Glomerular endothelial cell (primary cell): Measurements from ENCODE around the gene PIK3CA. TPM values are rescaled to one million over a fixed set of nuclear protein-coding genes. Genes with fewer than 3 reads are reported as not detected.

ENCODE experiments used
- DNase-seq: peaks from one replicate; pipeline ENCODE4 v3.0.0-alpha.2; 2011; ENCODE audit warnings: low read depth, low spot score; ENCODE audit errors: extremely low read depth
- total RNA-seq: library from RNA; depleted of rRNA; stranded (reverse); fragments of >200 nt; gene quantifications from 2 replicates; pipeline ENCODE4 v1.2.3, GENCODE V29; 2015

PIK3CA gene
- total RNA-seq, 1 donor from 2014 or later: 21.3 TPM

DNA sequence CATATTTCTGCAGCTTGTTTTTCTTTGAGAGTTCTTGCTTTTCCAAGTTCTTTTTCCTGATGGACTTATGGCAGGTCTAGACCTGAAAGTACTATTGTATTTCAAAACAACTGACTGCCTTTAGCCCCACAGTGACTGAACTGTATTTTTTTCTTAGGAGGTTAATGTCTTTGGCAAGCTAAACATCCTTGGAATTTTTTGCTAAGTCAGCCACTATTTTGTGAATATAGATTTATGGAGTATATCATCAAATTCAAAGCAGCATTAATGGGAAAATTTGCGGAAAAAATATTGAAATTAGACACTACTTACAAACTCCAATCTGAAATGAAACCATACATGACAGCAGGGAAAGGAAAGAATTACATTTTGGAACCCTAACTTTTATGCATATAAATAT is 8.6 kb downstream of the PIK3CA start:
- no peak for DNase-seq

DNA sequence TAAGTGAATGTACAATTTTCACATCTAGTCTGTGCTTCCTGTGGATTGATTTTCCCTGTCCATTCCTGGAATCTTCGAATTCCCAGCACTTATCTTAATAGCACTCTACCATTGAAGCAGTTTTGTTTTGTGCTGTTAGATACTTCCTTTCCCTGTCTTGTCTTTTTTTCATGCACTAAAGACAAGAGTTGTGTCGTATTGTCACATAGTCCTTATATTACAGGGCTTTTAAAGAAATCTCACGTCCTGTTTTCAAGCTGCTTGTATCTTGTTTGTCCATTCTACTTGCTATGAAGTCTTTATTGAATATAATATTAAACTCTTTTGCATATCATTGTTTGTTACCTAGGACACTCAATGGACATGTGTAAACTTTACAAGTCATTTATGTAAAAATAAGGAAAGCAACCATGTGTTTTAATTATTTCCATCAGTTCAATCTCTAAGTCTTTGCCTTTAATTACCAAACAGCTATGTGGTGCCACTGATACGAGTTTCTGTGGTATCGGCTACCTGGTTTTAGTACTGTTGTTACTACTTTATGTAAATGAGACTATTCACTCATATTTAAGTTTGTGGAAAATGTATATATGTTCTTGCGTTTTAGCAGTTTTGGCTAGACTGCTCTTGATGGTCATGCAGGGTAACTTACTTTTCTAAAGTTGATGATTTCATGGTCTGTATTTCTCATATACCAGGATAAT is 10.3 kb downstream of the PIK3CA start:
- DNase-seq: no peak

DNA sequence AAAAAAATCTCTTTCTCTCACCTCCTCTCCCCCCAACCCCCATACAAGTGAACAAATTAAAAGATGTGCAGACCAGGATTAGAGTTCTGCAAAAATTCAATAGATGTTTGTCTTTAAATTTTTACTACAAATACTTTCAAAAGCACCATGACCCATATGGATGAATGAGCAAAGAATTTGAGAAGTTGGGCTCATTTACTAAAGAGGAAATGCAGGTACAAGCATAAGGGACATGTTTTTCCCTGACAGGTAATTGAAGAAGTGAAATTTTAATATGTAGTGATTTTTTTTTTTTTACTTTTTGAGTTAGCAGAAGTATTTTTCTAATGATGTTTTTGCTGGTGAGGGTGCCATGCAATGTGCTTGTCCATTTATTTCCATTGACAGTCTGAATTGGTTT is 15.3 kb downstream of the PIK3CA start:
- DNase-seq: no peak

DNA sequence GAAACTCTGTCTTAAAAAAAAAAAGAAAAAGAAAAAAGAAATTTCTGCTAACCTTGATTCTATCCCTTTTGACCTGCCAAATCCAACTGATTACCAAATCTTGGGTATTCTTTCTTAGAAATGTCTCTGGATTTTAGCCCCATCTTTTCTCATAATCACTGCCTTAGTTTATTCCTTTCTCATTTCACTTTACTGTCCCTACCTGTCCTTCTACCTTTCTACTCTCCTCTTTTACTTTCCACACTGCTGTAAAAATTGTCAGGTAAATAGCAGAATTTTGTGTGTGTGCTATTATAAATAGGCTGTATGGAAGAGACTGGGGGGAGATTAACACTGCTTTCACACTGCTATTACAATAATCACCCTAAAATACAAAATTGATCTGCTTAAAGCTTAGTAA is 16.7 kb downstream of the PIK3CA start:
- no peak for DNase-seq

DNA sequence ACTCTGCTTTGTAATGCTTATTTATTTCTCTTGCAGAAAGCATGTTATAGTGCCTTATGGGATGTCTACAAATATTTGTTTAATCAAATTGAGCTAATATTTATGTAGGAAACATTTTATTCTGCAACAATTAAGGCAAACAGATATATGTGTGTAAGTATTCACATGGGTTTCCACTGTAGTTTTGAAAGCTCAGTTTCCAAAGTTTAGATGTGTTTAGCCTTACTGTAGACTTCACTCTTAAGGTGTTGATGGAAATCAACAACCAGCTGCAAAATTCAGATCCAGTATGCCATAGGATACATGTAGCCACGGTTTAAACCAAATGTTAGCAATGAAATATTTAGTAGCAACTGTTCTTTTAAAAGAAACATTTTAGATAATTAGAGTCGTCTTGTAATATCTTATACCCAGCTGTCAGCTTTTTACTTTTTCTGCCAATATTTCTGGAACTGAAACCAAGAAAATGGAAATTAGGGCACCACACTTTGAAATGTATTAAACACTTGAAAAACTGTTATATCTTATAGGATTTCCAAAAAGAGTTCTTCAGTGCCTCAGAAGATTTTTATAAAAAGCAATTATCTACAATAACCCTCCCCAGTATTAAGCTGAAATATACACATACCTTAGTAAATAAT is 18.5 kb downstream of the PIK3CA start:
- no peak for DNase-seq

DNA sequence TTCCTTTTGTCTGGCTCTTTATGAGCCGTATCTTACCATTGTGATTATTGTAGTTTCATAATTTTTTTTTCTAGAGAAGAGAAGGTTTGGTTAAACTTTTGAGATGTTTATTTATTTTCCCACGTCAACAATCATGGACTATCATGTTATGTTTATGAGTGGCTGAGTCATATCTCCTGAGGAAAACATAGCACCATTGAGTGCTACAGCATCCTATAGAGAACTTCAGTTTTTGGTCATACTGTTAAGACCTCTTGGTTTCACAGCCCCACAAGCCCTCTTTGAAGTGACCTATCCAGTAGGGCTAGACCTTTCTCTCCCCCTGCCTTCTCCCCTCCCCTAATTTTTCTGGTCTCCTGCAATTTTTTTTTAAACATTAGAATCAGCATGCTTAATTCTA is 20.8 kb downstream of the PIK3CA start:
- no peak for DNase-seq

DNA sequence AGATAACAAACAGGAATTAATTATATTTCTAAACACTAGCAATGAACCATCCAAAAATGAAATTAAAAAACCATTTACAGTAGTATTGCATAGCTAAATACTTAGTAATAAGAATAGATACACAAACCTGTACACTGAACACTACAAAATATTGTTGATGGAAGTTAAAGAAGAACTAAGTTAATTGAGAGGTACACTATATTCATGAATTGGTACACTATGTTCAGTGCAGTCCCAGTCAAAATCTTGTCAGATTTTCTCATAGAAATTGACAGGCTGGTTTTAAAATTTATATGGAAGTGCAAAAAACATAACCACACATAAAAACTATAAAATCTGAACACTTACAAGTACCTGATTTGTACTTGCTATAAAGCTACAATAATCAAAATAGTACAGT is 24.4 kb downstream of the PIK3CA start:
- no peak for DNase-seq

DNA sequence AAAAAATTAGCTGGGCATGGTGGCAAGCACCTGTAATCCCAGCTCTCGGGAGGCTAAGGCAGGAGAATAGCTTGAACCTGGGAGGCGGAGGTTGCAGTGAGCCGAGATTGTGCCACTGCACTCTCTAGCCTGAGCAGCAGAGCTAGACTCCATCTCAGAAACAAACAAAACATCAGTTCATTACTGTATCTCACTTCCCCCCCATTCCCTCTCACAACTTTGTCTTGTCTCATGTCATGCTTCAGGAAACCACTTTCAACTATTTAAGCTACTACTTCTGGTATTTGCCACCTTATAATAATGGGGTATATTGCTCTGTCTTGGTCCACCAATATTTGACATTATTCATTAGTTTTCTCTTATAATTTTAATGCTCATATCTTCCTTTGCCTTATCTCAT is 26.2 kb downstream of the PIK3CA start:
- DNase-seq: no peak

DNA sequence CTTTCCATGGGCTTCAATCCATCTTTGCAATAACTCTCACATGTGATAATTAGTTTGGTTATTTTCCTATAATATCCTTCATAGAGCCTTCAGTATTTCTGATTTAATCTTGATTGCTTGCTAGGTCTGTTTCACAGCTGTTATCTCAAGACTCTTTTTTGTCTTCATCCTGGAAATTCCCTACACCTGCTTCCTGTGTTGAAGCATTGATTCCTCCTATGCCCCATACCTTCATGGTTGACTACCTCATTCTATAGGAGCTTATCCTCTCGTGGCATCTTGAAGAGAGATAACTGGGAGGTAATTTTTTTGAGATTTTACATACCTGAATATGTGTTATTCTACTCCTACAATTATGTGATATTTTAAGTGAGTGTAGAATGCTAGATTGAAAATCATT is 26.7 kb downstream of the PIK3CA start:
- no peak for DNase-seq

DNA sequence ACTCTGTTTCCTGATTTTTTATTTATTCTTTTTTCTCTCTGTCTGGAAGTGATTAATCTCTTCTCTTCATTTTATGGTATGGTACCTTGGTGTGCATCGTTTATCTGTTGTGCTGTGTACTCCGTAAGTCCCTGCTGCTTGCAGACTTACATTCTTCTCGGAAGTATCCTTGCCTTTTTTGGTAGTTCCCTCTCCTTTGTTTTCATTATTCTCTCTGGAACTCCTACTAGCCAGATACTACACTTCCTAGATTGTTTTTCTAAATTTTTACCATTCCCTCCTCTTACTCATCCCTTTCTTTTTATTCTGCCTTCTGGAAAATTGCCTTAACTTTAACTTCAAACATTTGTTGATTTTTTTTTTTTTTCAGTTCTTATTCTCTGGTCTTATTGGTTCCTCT is 27.2 kb downstream of the PIK3CA start:
- no peak for DNase-seq

DNA sequence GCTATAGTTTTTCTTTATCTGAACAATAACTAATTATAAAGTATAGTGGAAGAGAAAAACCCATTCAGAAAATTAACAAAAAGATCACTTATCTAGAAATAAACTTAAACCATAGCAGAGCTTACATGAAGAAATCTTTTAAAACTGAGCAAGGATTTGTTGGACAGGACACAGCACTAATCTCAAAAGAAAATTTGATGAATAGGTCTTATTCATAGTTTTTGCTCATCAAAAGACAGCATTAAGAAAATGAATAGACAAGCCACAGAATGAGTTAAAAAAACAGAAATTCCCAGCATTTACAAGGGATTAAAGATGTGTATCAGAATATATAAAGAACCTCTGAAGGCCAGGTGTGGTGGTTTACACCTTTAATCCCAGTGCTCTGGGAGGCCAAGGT is 29.5 kb downstream of the PIK3CA start:
- DNase-seq: no peak

DNA sequence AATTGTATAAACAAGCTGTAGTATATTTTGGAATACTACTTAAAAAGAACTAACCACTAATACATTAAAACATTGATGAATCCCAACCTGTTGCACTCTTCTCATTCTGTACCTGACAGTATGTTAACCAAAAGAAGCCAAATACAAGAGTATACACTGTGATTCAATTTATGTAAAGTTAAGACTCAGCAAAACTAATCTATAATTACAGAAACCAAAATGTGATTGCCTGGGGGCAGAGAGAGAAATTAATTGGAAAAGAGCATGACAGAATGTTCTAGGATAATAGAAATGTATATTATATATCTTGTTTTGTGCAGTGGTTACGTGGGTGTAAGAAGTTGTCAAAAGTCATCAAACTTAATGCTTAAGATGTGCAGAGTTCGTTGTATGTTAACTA is 31.1 kb downstream of the PIK3CA start:
- no peak for DNase-seq

DNA sequence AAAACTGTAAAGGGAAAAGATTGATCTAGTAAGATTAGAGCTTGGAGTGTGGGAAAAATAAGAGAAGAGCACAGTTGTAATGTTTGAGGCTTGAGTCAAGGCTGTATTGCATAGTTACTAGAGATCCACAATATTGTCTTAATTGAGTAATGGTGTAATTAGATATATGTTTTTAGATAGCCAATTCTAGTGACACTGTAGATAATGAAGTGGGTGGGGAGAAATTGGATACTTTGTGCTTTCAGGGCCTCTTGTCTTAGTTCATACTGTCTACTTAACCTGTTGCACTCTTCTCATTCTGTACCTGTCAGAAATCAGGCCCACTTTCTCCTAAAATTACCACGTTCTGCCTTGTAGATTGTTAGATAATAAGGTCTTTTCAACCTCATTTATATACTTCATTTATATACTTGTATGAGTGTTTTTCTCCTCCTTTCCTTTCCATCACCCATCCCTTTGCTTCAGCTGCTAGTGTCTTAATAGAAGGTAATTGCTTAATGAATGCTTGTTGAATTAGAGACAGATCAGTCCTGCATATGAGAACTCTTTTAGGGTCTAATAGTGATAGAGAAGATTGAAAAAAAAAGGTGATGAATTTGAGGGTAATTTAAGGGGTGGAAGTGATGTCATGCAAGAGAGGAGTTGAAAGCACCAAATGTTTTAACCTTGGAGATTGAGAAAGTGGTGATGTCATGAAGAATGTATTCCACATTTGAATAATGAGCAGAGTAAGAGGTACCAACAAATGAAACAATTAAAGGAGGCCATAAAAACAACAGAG is 32.0 kb downstream of the PIK3CA start:
- no peak for DNase-seq

DNA sequence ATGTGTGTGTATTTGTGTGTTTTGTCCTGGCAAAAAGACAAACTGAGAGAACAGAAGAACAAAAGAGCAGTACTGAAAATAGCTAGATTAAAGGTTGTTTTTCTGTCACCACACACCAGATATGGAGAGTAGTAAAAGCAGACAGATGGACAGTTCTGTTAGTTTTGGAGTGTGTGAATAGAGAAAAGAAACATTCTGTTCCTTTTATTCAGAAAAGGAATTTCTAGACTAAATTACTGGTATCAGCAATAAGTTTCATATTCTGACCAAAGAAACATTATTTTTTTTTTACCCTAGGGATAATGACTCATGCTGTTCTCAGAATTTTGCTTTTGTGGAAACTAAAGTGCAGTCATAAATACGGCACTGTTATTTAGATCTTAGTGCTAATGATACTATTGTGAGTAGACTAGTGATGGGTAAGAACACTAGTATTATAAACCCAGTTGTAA is 32.9 kb downstream of the PIK3CA start:
- DNase-seq: no peak

DNA sequence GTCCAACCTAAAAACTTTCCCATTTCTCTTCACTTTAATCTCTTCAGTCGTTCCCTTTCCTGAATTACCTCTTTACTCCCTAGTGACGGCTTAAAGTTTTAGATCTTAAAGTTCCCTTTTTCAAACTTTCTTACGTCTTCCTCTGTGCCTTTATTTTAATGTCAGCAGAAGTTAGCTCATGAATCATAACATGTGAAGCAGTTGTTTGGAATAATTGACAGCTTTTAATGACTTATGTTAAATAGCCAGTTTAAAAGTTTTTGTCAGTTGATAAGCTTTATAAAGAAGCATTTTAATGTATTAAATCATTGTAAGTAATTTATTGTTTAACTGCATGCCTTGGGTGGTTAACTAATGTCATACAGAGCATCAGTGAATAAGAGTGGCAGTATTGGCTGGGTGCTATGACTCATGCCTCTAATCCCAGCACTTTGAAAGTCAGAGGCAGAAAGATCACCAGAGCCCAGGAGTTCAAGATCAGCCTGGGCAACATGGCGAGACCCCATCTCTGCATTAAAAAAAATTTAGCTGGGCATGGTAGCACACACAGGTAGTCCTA is 33.9 kb downstream of the PIK3CA start:
- no peak for DNase-seq

DNA sequence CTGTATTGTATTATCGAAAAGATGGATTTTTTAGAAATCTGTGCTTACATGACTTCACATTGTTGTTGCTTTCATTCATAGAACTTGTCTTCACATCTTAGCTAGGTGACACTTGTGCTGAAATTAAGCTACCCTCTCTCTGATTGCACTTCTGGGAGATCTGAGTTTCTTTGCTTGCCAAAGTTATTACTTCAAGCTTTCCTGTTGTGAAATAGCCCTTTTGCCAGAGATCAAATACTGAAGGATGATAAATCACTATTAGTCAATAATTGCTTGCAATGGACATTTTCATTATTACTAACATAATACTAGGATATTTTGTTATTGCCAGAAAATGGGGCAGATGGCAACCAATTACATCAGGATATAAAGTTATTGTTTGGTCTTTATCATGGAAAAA is 34.7 kb downstream of the PIK3CA start:
- DNase-seq: no peak

DNA sequence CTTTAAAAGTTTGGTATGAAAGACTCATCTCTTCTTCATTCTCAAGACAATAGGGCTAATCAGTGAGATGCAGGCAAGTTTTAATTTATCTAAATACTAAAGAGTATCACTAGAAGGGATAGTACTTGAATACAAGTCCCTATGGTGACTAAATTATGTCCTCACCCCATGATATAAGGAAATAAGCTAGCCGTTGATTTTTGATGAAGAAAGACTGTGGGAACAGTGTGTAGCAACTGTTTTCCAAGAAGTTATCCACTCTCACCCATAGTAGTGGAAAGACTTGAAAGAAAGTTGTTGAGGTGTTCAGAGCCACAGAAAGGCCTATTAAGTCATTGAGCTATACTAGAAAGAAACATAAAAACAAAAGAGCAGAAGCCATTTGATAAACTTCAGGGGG is 36.7 kb downstream of the PIK3CA start:
- no peak for DNase-seq

DNA sequence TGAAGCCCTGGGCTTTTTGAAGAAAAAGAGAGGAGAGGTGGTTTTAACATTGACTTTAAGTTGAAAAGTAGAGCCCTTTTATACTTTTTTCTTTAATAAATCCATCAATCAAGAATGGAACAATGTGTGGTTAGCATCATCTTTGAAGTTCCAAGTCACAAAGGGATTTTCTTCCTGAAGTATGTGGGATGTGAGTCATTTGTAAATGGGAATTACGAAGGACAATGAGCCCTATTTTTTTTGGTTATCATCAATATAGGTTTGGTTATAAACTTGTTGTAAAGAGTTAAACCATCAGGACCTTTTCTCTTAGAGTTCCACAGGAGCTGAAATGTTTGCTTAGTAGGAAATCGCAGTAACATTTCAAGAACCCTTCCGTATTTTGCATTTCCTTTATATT is 38.3 kb downstream of the PIK3CA start:
- DNase-seq: no peak

DNA sequence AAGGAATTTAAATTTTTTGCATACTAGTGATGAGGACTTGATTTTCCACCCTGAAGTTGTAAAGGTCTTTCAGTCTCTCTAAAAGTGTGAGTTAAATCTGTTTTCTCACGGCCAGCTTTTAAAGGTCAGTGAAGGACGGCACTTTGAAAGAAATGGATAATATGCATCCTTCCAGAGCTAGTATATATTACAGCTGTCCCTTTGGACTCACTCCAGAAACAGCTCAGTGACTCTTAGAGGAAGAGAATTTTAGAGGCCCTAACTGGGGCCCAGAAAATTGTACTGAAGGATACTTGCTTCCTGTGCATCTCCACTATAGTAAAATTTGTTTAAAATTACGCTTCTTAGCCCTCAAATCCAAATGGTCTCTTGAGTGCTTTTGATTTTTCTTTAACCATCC is 41.6 kb downstream of the PIK3CA start:
- DNase-seq: no peak

DNA sequence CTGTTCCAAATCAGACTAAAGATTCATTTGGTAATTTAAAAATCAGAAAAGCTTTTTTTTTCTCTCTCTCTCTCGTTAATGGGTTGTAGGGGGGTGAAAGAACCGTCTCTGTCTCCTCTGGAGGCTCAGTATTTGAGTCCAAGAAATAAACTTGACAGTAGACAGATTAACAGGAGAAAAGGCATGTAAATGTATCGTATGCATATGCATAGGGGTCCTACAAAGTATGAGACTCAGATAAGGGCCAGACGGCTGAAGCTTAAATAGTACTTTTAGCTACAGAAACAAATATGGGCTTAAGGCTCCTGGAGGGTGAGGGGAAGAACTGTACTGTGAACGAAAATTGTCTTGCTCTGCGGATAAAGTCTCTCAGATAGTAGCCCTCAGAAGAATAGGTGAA is 42.4 kb downstream of the PIK3CA start:
- DNase-seq: no peak

DNA sequence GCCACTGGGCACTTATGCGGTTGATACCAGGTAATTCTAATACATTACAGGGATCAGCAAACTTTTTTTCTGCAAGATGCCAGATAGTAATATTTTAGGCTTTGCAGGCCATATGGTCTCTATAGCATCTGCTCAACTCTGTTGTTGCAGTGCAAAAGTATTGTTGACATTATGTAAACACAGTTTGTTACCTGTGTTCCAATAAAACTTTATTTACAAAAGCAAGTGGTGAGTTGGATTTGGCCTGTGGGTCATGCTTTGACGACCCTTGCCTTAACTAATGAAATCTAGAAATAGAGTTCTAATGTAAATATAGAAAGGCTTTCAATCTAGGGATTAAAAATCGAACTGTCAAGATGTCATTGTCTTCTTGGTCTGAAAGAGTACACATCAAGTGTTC is 44.4 kb downstream of the PIK3CA start:
- DNase-seq: no peak

DNA sequence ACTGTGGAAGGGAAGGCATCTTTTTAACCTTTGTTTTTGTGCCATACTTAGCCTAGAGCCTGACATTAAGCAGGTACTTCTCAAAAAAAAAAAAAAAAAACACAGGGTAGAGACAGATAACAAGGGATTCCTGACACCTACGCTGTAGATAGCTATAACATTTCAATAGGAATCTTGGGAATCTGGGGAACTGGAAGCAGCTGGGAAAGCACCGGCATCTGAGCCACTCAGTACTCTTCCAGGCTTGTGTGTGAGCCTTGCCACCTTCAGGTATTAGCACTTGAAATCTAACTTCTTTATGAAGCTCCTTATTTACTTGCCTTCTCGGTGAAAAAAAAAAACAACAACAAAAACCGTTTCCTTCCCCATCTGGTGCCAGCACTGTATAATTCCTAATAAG is 46.8 kb downstream of the PIK3CA start:
- no peak for DNase-seq
